ENCODE results near the gene PLET1. TPM values are rescaled to one million over a fixed set of nuclear protein-coding genes. Genes with fewer than 3 reads are reported as not detected.

The PLET1 gene
- total and polyA plus RNA-seq, 4 donors = not detected

DNA sequence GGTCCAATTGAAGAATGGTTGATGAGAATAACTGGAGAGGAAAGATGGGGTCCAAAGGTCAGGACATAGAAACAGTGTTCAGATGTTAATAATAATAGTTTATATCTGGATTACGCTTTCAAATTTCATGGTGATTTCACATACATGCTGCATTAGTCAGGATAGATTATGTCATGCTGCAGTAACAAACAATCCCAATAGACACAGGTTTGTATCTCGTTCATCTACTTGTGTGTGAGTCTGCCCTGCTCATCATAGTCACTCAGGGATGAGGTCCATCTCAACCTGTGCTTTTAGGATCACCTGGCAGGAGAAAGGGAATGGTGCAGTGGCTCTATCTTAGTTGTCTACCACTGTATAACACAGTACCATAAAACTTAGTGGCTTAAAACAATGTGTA lies 48.0 kb upstream of the PLET1 start:
- WGBS = 90% methylated on average over 2 of the region's 2 CpGs
- TF ChIP-seq FOXA1 (IDR thresholded peaks at IDR 0.05) (no peak), TAF1 (conservative IDR thresholded peaks at IDR 0.05) (no peak), ZBTB33 (IDR thresholded peaks at IDR 0.05) (no peak), RXRA (IDR thresholded peaks at IDR 0.05) (no peak), CTCF (IDR thresholded peaks at IDR 0.05; ENCODE audit: low read depth, low read length, missing input control) (no peak), JUND (IDR thresholded peaks at IDR 0.05) (no peak), EGR1 (IDR thresholded peaks at IDR 0.05; ENCODE audit: low read depth in 2 of 2) (no peak), NR2F2 (IDR thresholded peaks at IDR 0.05) (no peak), SP1 (IDR thresholded peaks at IDR 0.05) (no peak), RAD21 (IDR thresholded peaks at IDR 0.05) (no peak), FOXA2 (IDR thresholded peaks at IDR 0.05) (no peak), HNF4A (conservative IDR thresholded peaks at IDR 0.05) (no peak), GABPA (IDR thresholded peaks at IDR 0.05 in 1 of 2, conservative IDR thresholded peaks at IDR 0.05 in 1 of 2) (no peak), HNF4G (IDR thresholded peaks at IDR 0.05) (no peak)
- TF ChIP-seq, protein P1, sequence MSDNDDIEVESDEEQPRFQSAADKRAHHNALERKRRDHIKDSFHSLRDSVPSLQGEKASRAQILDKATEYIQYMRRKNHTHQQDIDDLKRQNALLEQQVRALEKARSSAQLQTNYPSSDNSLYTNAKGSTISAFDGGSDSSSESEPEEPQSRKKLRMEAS (IDR thresholded peaks at IDR 0.05) = no peak
- TF ChIP-seq, protein P2, sequence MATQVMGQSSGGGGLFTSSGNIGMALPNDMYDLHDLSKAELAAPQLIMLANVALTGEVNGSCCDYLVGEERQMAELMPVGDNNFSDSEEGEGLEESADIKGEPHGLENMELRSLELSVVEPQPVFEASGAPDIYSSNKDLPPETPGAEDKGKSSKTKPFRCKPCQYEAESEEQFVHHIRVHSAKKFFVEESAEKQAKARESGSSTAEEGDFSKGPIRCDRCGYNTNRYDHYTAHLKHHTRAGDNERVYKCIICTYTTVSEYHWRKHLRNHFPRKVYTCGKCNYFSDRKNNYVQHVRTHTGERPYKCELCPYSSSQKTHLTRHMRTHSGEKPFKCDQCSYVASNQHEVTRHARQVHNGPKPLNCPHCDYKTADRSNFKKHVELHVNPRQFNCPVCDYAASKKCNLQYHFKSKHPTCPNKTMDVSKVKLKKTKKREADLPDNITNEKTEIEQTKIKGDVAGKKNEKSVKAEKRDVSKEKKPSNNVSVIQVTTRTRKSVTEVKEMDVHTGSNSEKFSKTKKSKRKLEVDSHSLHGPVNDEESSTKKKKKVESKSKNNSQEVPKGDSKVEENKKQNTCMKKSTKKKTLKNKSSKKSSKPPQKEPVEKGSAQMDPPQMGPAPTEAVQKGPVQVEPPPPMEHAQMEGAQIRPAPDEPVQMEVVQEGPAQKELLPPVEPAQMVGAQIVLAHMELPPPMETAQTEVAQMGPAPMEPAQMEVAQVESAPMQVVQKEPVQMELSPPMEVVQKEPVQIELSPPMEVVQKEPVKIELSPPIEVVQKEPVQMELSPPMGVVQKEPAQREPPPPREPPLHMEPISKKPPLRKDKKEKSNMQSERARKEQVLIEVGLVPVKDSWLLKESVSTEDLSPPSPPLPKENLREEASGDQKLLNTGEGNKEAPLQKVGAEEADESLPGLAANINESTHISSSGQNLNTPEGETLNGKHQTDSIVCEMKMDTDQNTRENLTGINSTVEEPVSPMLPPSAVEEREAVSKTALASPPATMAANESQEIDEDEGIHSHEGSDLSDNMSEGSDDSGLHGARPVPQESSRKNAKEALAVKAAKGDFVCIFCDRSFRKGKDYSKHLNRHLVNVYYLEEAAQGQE (IDR thresholded peaks at IDR 0.05) = no peak
- Histone ChIP-seq H3K27me3 (ENCODE audit: control insufficient read depth in 4 of 4, insufficient read depth in 4 of 4, low read length in 3 of 4) (no peaks in the 10 kb centered on the region), H3K36me3 (ENCODE audit: control insufficient read depth in 4 of 4, insufficient read depth in 3 of 4, low read depth in 1 of 4, low read length in 3 of 4) (no peaks in the 10 kb centered on the region), H3K9ac (ENCODE audit: low read depth in 1 of 2, low read length in 2 of 2) (no peak overlapping the region), H3K9me3 (ENCODE audit: control insufficient read depth in 4 of 4, low read length in 3 of 4) (no peaks in the 10 kb centered on the region), H3K4me1 (ENCODE audit: control insufficient read depth in 4 of 4, insufficient read depth in 4 of 4, low read length in 3 of 4) (no peaks in the 10 kb centered on the region), H3K27ac (ENCODE audit: low read depth in 1 of 2, low read length in 2 of 2) (no peak overlapping the region), H3K4me3 (ENCODE audit: low read depth in 1 of 3, low read length in 3 of 3) (no peak overlapping the region)
- no peak for DNase-seq (ENCODE audit: low spot score)

DNA sequence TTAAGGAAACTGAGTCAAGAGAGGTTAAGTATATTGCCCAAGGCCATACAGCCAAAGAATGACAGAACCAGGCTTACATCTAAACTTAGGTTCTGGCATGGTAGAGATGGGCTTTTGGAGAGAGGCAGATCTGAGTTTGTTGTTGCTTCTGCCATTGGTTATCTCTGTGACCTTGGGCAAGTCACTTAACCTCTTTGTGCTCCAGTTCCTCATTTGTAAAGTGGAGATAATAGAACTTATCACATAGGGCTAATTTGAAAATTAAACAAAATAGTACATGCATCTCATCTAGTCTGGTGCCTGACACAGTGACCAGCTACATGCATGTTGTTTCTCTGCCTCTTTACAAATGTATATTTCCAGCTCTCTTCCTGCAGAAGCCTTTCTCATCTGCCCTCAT lies 47.0 kb upstream of the PLET1 start:
- DNase-seq (ENCODE audit: low spot score) = no peak
- H3K27ac ChIP-seq (ENCODE audit: low read depth in 1 of 2, low read length in 2 of 2) = no peak overlapping the region
- no peaks in the 10 kb centered on the region for H3K27me3 ChIP-seq (ENCODE audit: control insufficient read depth in 4 of 4, insufficient read depth in 4 of 4, low read length in 3 of 4)
- H3K36me3 ChIP-seq (ENCODE audit: control insufficient read depth in 4 of 4, insufficient read depth in 3 of 4, low read depth in 1 of 4, low read length in 3 of 4) = no peaks in the 10 kb centered on the region
- H3K9me3 ChIP-seq (ENCODE audit: control insufficient read depth in 4 of 4, low read length in 3 of 4) = no peaks in the 10 kb centered on the region
- peaks cover 0 to 2% (median 0%) of the 10 kb centered on the region in 4 donors for H3K4me1 ChIP-seq (ENCODE audit: control insufficient read depth in 4 of 4, insufficient read depth in 4 of 4, low read length in 3 of 4)
- no peak for TF ChIP-seq ATF3 (IDR thresholded peaks at IDR 0.05)
- TF ChIP-seq CTCF (IDR thresholded peaks at IDR 0.05; ENCODE audit: low read depth, low read length, missing input control) = no peak
- no peak for TF ChIP-seq FOXA2 (IDR thresholded peaks at IDR 0.05)
- no peak for TF ChIP-seq FOXA1 (IDR thresholded peaks at IDR 0.05)
- TF ChIP-seq ZBTB33 (IDR thresholded peaks at IDR 0.05) = no peak
- TF ChIP-seq, protein P1 (IDR thresholded peaks at IDR 0.05) = no peak
- no peak for TF ChIP-seq SP1 (IDR thresholded peaks at IDR 0.05)
- TF ChIP-seq TAF1 (conservative IDR thresholded peaks at IDR 0.05) = no peak
- TF ChIP-seq JUND (IDR thresholded peaks at IDR 0.05) = no peak
- no peak for TF ChIP-seq EGR1 (IDR thresholded peaks at IDR 0.05; ENCODE audit: low read depth in 2 of 2)
- TF ChIP-seq GABPA (IDR thresholded peaks at IDR 0.05 in 1 of 2, conservative IDR thresholded peaks at IDR 0.05 in 1 of 2) = no peak
- no peak overlapping the region for H3K4me3 ChIP-seq (ENCODE audit: low read depth in 1 of 3, low read length in 3 of 3)
- H3K9ac ChIP-seq (ENCODE audit: low read depth in 1 of 2, low read length in 2 of 2) = no peak overlapping the region
